KMS-11 (cell line): Measurements from ENCODE around the gene STAC3.

Source experiments
- H2AFZ ChIP-seq: fragments of 200-600 bp; sonication (generic); 2 replicates; pipeline ENCODE4 v1.6.1; 2016; ENCODE audit warnings: antibody characterized with exemption, mixed run types, low read depth
- H3K27ac ChIP-seq: fragments of 200-600 bp; sonication (generic); 2 replicates; pipeline ENCODE4 v1.6.1; 2016; ENCODE audit warnings: mild to moderate bottlenecking, mixed run types
- H3K27me3 ChIP-seq: fragments of 200-600 bp; sonication (generic); 2 replicates; pipeline ENCODE4 v1.6.1; 2017; ENCODE audit warnings: mild to moderate bottlenecking, low read depth, mixed run types, moderate library complexity; ENCODE audit not compliant: insufficient read depth
- H3K36me3 ChIP-seq: fragments of 200-600 bp; sonication (generic); 2 replicates; pipeline ENCODE4 v1.6.1; 2017; ENCODE audit warnings: mild to moderate bottlenecking, mixed run types; ENCODE audit not compliant: insufficient read depth
- H3K4me1 ChIP-seq: fragments of 200-600 bp; sonication (generic); 2 replicates; pipeline ENCODE4 v1.6.1; 2016; ENCODE audit warnings: mild to moderate bottlenecking, low read depth, mixed run types; ENCODE audit not compliant: poor library complexity, severe bottlenecking
- H3K4me2 ChIP-seq: fragments of 200-600 bp; sonication (generic); 2 replicates; pipeline ENCODE4 v1.7.0; 2016; ENCODE audit warnings: mild to moderate bottlenecking, mixed run types
- H3K4me3 ChIP-seq: fragments of 200-600 bp; sonication (generic); IDR thresholded peaks from 2 replicates; pipeline ENCODE4 v1.6.1; 2017; ENCODE audit warnings: low read depth, low read length, mixed read lengths; ENCODE audit not compliant: insufficient read depth
- H3K79me2 ChIP-seq: fragments of 200-600 bp; sonication (generic); 2 replicates; pipeline ENCODE4 v1.6.1; 2016; ENCODE audit warnings: low read depth, mixed run types; ENCODE audit not compliant: insufficient read depth
- H3K9ac ChIP-seq: fragments of 200-600 bp; sonication (generic); 2 replicates; pipeline ENCODE4 v1.6.1; 2016; ENCODE audit warnings: mild to moderate bottlenecking, mixed run types
- H4K20me1 ChIP-seq: fragments of 200-600 bp; sonication (generic); 2 replicates; pipeline ENCODE4 v1.6.1; 2016; ENCODE audit warnings: mild to moderate bottlenecking, mixed run types; ENCODE audit not compliant: insufficient read depth
- CTCF ChIP-seq: fragments of 200-600 bp; sonication (generic); conservative IDR thresholded peaks from 2 replicates; pipeline ENCODE4 v1.6.1; 2017; ENCODE audit warnings: low read depth, mild to moderate bottlenecking, antibody characterized with exemption, low read length, moderate library complexity, mixed read lengths

STAC3 gene

DNA sequence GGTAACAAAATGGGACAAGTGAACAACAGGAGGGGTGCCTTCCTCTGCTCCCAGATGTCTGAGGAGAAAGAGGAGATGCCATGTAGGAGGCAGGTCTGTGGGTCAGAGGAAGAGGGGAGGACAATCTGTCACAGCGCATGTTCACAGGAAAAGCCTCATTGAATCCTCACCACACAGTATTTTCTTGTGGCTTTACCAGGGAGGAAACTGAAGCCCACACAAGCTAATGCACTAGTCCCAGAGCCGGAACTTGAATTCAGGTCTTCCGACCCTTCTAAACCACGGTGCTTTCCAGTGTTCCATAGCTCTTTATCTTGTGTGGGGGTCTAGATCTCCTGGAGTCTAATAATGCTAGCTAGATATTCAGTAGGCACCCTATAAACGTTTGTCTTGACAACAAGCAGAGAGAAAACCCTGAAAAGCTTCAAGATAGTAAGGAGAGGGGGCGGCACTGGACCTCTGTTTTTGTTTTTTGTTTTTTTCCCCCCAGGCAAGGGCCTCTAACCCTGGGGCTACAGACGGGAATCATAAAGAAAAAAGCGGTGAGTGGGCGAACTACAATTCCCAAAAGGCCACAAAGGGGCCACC lies 21.8 kb downstream of the STAC3 start:
- Histone ChIP-seq H3K36me3 (peaks cover 9% of the 10 kb centered on the region; the same call in 1 of the 2 replicates), H3K4me1 (peaks cover 27% of the 10 kb centered on the region), H3K4me2 (peak overlapping the region; percentile 74), H4K20me1 (no peaks in the 10 kb centered on the region), H3K27me3 (no peaks in the 10 kb centered on the region), H3K79me2 (peaks cover 35% of the 10 kb centered on the region), H3K4me3 (no peak overlapping the region), H3K9ac (peak overlapping the region; percentile 94), H3K27ac (peak overlapping the region; percentile 82), H2AFZ (peak overlapping the region; percentile 94)
- TF ChIP-seq CTCF, result peak; percentile 46; the same call in 1 of the 2 replicates

DNA sequence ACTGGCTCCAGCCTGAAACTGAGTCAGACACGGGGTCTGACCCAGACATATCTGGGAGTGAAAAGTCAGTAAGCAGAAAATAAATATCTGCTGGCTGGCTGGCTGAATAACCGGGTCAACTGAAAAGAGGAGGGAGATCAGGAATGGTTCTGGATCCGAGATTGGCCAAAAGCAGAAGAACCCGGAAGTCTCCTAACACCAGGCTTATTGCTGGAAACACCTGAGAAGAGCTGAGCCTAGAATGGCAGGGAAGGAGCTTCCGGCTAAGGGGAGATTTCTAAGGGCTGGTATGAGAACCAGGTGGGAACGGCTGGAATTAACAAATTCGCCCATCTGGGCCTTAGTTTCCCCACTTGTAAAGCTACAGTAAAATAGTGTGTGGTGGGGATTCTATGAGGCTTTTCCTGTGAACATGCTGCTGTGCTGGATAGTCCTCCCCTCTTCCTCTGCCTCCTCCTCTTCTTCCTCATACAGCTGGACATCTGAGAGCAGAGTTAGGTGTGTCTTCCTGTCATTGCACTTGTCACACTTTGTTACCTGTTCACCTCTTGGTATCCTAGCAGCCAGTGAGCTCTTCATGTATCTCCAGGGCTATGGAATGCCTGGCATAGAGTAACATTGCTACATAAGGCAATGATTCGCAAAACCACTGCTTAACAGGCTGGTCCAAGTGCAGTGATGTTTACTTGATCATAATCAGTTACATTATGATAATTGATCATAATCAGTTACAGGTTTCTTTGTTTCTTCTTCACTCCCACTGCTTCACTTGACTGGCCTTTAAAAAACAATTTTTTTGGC lies 23.5 kb downstream of the STAC3 start:
- TF ChIP-seq CTCF, result no peak
- Histone ChIP-seq H3K4me3 (no peak overlapping the region), H3K27me3 (peaks cover 8% of the 10 kb centered on the region; the same call in 1 of the 2 replicates), H3K4me2 (no peak overlapping the region), H3K79me2 (peaks cover 35% of the 10 kb centered on the region), H4K20me1 (no peaks in the 10 kb centered on the region), H3K4me1 (peaks cover 27% of the 10 kb centered on the region), H2AFZ (no peak overlapping the region), H3K36me3 (no peaks in the 10 kb centered on the region; the same call in 1 of the 2 replicates), H3K27ac (no peak overlapping the region), H3K9ac (no peak overlapping the region)

- no peak for TF ChIP-seq CTCF
- Histone ChIP-seq H2AFZ (no peak overlapping the region), H3K27ac (no peak overlapping the region), H3K27me3 (peaks cover 16% of the 10 kb centered on the region), H3K4me2 (no peak overlapping the region), H3K36me3 (no peaks in the 10 kb centered on the region; the same call in 1 of the 2 replicates), H3K4me1 (peaks cover 25% of the 10 kb centered on the region), H4K20me1 (no peaks in the 10 kb centered on the region), H3K79me2 (peaks cover 28% of the 10 kb centered on the region), H3K4me3 (no peak overlapping the region), H3K9ac (no peak overlapping the region)
Observed at GRCh38 chr12:57226588-57227314, 24.2 kb downstream of the STAC3 start.

- no peak overlapping the region for H2AFZ ChIP-seq
- no peak overlapping the region for H3K4me3 ChIP-seq
- H3K27me3 ChIP-seq, result peaks cover 26% of the 10 kb centered on the region
- H3K4me1 ChIP-seq, result peaks cover 15% of the 10 kb centered on the region
- no peak for TF ChIP-seq CTCF
- H4K20me1 ChIP-seq, result no peaks in the 10 kb centered on the region
- no peak overlapping the region for H3K27ac ChIP-seq
- no peak overlapping the region for H3K4me2 ChIP-seq
- no peak overlapping the region for H3K9ac ChIP-seq
- H3K36me3 ChIP-seq, result no peaks in the 10 kb centered on the region
- H3K79me2 ChIP-seq, result peaks cover 17% of the 10 kb centered on the region
Observed at GRCh38 chr12:57225680-57226210, 25.2 kb downstream of the STAC3 start.
